ENCODE measurements around the gene OR4D9. TPM values are rescaled to one million over a fixed set of nuclear protein-coding genes. Genes with fewer than 3 reads are reported as not detected.

The OR4D9 gene
- total RNA-seq, 1 experiment from 2014 or later = not detected

DNA sequence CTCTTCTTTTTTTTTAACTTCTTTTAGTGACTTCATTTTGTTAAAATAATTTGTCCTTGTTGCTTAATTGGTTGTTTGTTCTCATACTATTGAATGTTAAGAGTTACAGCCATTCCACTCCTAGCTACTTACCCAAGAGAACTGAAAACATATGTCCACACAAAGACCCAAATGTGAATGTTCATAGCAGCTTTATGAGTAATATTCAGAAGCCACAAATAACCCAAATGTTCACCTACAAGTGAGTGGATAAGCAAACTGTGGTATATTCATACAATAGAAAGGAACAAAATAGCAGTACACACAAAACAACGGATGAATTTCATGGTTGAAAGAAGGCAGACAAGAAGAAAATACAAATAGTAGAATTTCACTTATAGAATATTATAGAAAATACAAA, 9.4 kb upstream of the OR4D9 start:
- Histone ChIP-seq H3K27me3 (ENCODE audit: control insufficient read depth, insufficient read depth, low read length) (peaks cover 13% of the 10 kb centered on the region; the same call in 1 of the 2 replicates), H3K36me3 (ENCODE audit: control insufficient read depth, insufficient read depth, low read length) (no peaks in the 10 kb centered on the region), H3K27ac (ENCODE audit: low read length) (no peak overlapping the region), H3K9me3 (ENCODE audit: control insufficient read depth, insufficient read depth, low read depth, low read length) (no peaks in the 10 kb centered on the region), H3K4me1 (ENCODE audit: control insufficient read depth, insufficient read depth, low read length) (no peaks in the 10 kb centered on the region), H3K4me3 (ENCODE audit: low read depth in 2 of 2, low read length in 2 of 2) (no peak overlapping the region)
- ChIA-PET CTCF (no interaction called here), POLR2A (no interaction called here)
- no peak for DNase-seq (ENCODE audit: low read depth, low spot score)
- no TSS peak for BruUV-seq (replicated peaks)
- ATAC-seq = no peak
- in situ Hi-C loops (cut with HindIII; ENCODE audit: low pct_unique_long_range_greater_than_20kb, low sequenced_read_pairs) (no loop called here), intact Hi-C loops (cut with micrococcal nuclease; ENCODE audit: unreplicated experiment) (no loop called here)
- TF ChIP-seq, protein P1, sequence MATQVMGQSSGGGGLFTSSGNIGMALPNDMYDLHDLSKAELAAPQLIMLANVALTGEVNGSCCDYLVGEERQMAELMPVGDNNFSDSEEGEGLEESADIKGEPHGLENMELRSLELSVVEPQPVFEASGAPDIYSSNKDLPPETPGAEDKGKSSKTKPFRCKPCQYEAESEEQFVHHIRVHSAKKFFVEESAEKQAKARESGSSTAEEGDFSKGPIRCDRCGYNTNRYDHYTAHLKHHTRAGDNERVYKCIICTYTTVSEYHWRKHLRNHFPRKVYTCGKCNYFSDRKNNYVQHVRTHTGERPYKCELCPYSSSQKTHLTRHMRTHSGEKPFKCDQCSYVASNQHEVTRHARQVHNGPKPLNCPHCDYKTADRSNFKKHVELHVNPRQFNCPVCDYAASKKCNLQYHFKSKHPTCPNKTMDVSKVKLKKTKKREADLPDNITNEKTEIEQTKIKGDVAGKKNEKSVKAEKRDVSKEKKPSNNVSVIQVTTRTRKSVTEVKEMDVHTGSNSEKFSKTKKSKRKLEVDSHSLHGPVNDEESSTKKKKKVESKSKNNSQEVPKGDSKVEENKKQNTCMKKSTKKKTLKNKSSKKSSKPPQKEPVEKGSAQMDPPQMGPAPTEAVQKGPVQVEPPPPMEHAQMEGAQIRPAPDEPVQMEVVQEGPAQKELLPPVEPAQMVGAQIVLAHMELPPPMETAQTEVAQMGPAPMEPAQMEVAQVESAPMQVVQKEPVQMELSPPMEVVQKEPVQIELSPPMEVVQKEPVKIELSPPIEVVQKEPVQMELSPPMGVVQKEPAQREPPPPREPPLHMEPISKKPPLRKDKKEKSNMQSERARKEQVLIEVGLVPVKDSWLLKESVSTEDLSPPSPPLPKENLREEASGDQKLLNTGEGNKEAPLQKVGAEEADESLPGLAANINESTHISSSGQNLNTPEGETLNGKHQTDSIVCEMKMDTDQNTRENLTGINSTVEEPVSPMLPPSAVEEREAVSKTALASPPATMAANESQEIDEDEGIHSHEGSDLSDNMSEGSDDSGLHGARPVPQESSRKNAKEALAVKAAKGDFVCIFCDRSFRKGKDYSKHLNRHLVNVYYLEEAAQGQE (IDR thresholded peaks at IDR 0.05; ENCODE audit: insufficient read depth in 1 of 2, low read depth in 2 of 2, low read length in 1 of 2) = no peak
- TF ChIP-seq TCF7L2 (IDR thresholded peaks at IDR 0.05; ENCODE audit: low read depth, low read length) (no peak), SIN3A (IDR thresholded peaks at IDR 0.05; ENCODE audit: borderline replicate concordance, insufficient read depth, low read depth, low read length) (no peak), POLR2AphosphoS5 (IDR thresholded peaks at IDR 0.05; ENCODE audit: low read depth, low read length) (no peak)
- TF ChIP-seq, protein P2, sequence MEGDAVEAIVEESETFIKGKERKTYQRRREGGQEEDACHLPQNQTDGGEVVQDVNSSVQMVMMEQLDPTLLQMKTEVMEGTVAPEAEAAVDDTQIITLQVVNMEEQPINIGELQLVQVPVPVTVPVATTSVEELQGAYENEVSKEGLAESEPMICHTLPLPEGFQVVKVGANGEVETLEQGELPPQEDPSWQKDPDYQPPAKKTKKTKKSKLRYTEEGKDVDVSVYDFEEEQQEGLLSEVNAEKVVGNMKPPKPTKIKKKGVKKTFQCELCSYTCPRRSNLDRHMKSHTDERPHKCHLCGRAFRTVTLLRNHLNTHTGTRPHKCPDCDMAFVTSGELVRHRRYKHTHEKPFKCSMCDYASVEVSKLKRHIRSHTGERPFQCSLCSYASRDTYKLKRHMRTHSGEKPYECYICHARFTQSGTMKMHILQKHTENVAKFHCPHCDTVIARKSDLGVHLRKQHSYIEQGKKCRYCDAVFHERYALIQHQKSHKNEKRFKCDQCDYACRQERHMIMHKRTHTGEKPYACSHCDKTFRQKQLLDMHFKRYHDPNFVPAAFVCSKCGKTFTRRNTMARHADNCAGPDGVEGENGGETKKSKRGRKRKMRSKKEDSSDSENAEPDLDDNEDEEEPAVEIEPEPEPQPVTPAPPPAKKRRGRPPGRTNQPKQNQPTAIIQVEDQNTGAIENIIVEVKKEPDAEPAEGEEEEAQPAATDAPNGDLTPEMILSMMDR (IDR thresholded peaks at IDR 0.05) = no peak

DNA sequence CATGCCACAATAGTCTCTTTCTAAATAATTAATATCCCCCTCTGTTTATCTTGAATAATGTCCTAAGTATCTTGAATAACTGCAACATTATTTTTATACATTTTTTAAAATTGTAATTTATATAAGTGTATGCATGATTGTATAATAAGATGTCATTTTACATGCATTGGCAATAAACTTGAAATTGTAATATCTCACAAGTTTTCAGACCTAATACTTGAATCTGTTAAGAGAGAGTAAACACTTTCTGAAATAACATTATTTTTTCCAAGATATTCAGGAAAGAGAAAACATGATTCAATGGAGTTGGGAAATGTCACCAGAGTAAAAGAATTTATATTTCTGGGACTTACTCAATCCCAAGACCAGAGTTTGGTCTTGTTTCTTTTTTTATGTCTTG, 8.1 kb upstream of the OR4D9 start, which contains the start of gene OR4D11:
OR4D11 (plus strand) TSS at position 301 of the 400 bp plus-strand sequence; CDS start at position 301, 0 bp downstream.
- no peak within 1 kb of the TSS for H3K27ac ChIP-seq (ENCODE audit: low read length)
- ChIA-PET POLR2A (interaction anchor here (0.6 kb wide), 1 partner anchor 23 kb away, joined by 3 read pairs; no protein-coding TSS in a partner anchor), CTCF (no interaction called here)
- no peak within 1 kb of the TSS for H3K4me3 ChIP-seq (ENCODE audit: low read depth in 2 of 2, low read length in 2 of 2)
- no TSS peak for BruUV-seq (replicated peaks)
- peaks cover 10% of the 10 kb centered on the region; the same call in 1 of the 2 replicates for H3K27me3 ChIP-seq (ENCODE audit: control insufficient read depth, insufficient read depth, low read length)
- ATAC-seq (no peak), DNase-seq (ENCODE audit: low read depth, low spot score) (no peak)
- H3K36me3 ChIP-seq (ENCODE audit: control insufficient read depth, insufficient read depth, low read length) = no peaks in the 10 kb centered on the region
- TF ChIP-seq, protein P1 (IDR thresholded peaks at IDR 0.05; ENCODE audit: insufficient read depth in 1 of 2, low read depth in 2 of 2, low read length in 1 of 2) = no peak
- TF ChIP-seq POLR2AphosphoS5 (IDR thresholded peaks at IDR 0.05; ENCODE audit: low read depth, low read length) (no peak), SIN3A (IDR thresholded peaks at IDR 0.05; ENCODE audit: borderline replicate concordance, insufficient read depth, low read depth, low read length) (no peak), TCF7L2 (IDR thresholded peaks at IDR 0.05; ENCODE audit: low read depth, low read length) (no peak)
- TF ChIP-seq, protein P2 (IDR thresholded peaks at IDR 0.05) = no peak
- intact Hi-C loops (cut with micrococcal nuclease; ENCODE audit: unreplicated experiment) (no loop called here), in situ Hi-C loops (cut with HindIII; ENCODE audit: low pct_unique_long_range_greater_than_20kb, low sequenced_read_pairs) (no loop called here)
- H3K9me3 ChIP-seq (ENCODE audit: control insufficient read depth, insufficient read depth, low read depth, low read length) = no peaks in the 10 kb centered on the region
- no peaks in the 10 kb centered on the region for H3K4me1 ChIP-seq (ENCODE audit: control insufficient read depth, insufficient read depth, low read length)
